Fibroblast of pulmonary artery (primary cell): Measurements from ENCODE around the gene UBE4B.

Experiments used
- DNase-seq: peaks from one replicate; pipeline ENCODE4 v3.0.0-alpha.2; 2010; ENCODE audit warnings: low read depth
- H3K4me3 ChIP-seq: replicated peaks from 2 replicates; pipeline ENCODE4 v1.5.1; 2011; ENCODE audit warnings: low read depth, mild to moderate bottlenecking, control low read depth, low read length, moderate library complexity
- TF ChIP-seq, protein P1 (sequence below): IDR thresholded peaks from 2 replicates; pipeline ENCODE4 v1.5.1; 2011; ENCODE audit warnings: mild to moderate bottlenecking, control low read depth, low read length, inconsistent platforms; ENCODE audit errors: missing control alignments

Gene UBE4B

DNA sequence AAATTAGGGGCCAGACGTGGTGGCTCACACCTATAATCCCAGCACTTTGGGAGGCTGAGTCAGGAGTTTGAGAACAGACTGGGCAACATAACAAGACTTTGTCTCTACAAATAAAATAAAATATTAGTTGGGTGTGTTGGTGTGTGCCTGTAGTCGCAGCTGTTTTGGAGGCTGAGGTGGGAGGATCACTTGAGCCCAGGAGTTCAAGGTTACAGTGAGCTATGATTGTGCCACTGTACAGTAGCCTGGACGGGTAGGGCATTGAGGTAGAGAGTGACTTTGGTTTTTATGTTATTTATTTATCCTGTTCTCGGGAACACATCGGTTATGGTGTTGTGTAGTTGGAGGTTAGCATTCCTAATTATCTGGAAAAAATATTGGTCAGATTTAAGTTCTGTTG, 197.1 kb downstream of the UBE4B start:
- no peak for DNase-seq
- no peak overlapping the region for H3K4me3 ChIP-seq
- TF ChIP-seq, protein P1, sequence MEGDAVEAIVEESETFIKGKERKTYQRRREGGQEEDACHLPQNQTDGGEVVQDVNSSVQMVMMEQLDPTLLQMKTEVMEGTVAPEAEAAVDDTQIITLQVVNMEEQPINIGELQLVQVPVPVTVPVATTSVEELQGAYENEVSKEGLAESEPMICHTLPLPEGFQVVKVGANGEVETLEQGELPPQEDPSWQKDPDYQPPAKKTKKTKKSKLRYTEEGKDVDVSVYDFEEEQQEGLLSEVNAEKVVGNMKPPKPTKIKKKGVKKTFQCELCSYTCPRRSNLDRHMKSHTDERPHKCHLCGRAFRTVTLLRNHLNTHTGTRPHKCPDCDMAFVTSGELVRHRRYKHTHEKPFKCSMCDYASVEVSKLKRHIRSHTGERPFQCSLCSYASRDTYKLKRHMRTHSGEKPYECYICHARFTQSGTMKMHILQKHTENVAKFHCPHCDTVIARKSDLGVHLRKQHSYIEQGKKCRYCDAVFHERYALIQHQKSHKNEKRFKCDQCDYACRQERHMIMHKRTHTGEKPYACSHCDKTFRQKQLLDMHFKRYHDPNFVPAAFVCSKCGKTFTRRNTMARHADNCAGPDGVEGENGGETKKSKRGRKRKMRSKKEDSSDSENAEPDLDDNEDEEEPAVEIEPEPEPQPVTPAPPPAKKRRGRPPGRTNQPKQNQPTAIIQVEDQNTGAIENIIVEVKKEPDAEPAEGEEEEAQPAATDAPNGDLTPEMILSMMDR, result no peak
